K562 (cell line): Measurements from ENCODE around the gene LENG9. TPM values are rescaled to one million over a fixed set of nuclear protein-coding genes. Genes with fewer than 3 reads are reported as not detected.
A peak's percentile ranks its signal among the peaks of the same experiment; 100 is the strongest.

Experiments used
- ESRRB ChIP-seq: fragments of 250-450 bp; sonication (Bioruptor Pico); IDR thresholded peaks from 2 replicates; pipeline ENCODE4 v1.5.0; 2020; ENCODE audit warnings: mild to moderate bottlenecking, moderate library complexity, borderline replicate concordance
- PCBP1 ChIP-seq: fragments of 200-400 bp; formaldehyde crosslinking; IDR thresholded peaks from 2 replicates; pipeline ENCODE4 v1.6.1; 2018; ENCODE audit warnings: mild to moderate bottlenecking, low read depth, low read length; ENCODE audit not compliant: poor library complexity, severe bottlenecking
- PREB ChIP-seq: sonication (generic); formaldehyde crosslinking; IDR thresholded peaks from 2 replicates; pipeline ENCODE4 v1.8.1; 2023; ENCODE audit warnings: mild to moderate bottlenecking, missing genetic modification reagents
- PYGO2 ChIP-seq: fragments of 450-650 bp; IDR thresholded peaks from 2 replicates; pipeline ENCODE4 v1.6.1; 2016; ENCODE audit warnings: mild to moderate bottlenecking, missing genetic modification characterization, moderate library complexity, missing compliant biosample characterization
- TOE1 ChIP-seq, 2 experiments: fragments of 450-650 bp in 1 of 2; sonication (generic) in 1 of 2; formaldehyde crosslinking in 1 of 2; IDR thresholded peaks; 2 replicates each; pipeline versions ENCODE4 v1.7.1 to v1.8.0; 2016 to 2022; ENCODE audit warnings: borderline replicate concordance in 2 of 2, mild to moderate bottlenecking in 2 of 2, antibody characterized with exemption in 1 of 2, inconsistent platforms in 1 of 2, low read depth in 1 of 2, missing genetic modification reagents in 1 of 2, moderate library complexity in 1 of 2
- polyA plus RNA-seq, 8 experiments: library from polyadenylated mRNA; depleted of rRNA in 4 of 8; stranded (reverse) in 5 of 8; unstranded in 3 of 8; fragments of >200 nt; fragmentation: Nextera tagmentation in 2 of 8; fragmentation: Illumina TruSeq in 1 of 8; extraction: Ambion mirVana in 2 of 8; extraction: Trizol in 1 of 8; gene quantifications; 2 replicates each; pipeline versions ENCODE4 v1.2.1 to v1.2.3, GENCODE V29; 2011 to 2014; ENCODE audit warnings: inconsistent platforms in 1 of 8, missing spikeins in 1 of 8
- total RNA-seq, 7 experiments: library from RNA; depleted of rRNA in 6 of 7; stranded (reverse); fragments of >200 nt in 6 of 7; fragmentation: Illumina TruSeq in 2 of 7; extraction: Trizol in 2 of 7; gene quantifications; 2 replicates each; pipeline versions ENCODE4 v1.2.1 to v1.2.3, GENCODE V29; 2011 to 2021; ENCODE audit warnings: low replicate concordance in 1 of 7
- TF ChIP-seq, protein P1 (sequence below): fragments of 250-450 bp; sonication (Bioruptor Pico); IDR thresholded peaks from 2 replicates; pipeline ENCODE4 v1.8.0; 2022; ENCODE audit warnings: inconsistent platforms

Gene LENG9
- total and polyA plus RNA-seq, 9 of the 15 experiments (the other 6 are each of a cell fraction or from before 2014, with no cell fraction given): 0.06 to 0.64 (median 0.33) TPM; not detected in 1

GRCh38 chr19:54465426-54466109, 2.0 kb upstream of the LENG9 start (continued):
- TF ChIP-seq PREB (CRISPR knock-in tag) (no peak), PYGO2 (no peak), PCBP1 (peak; percentile 57), TOE1 (IDR thresholded peaks at IDR 0.05; ENCODE audit: borderline replicate concordance) (no peak), TOE1 (CRISPR knock-in tag; IDR thresholded peaks at IDR 0.05; ENCODE audit: borderline replicate concordance, low read depth) (no peak), ESRRB (CRISPR knock-in tag) (no peak)
- TF ChIP-seq, protein P1, sequence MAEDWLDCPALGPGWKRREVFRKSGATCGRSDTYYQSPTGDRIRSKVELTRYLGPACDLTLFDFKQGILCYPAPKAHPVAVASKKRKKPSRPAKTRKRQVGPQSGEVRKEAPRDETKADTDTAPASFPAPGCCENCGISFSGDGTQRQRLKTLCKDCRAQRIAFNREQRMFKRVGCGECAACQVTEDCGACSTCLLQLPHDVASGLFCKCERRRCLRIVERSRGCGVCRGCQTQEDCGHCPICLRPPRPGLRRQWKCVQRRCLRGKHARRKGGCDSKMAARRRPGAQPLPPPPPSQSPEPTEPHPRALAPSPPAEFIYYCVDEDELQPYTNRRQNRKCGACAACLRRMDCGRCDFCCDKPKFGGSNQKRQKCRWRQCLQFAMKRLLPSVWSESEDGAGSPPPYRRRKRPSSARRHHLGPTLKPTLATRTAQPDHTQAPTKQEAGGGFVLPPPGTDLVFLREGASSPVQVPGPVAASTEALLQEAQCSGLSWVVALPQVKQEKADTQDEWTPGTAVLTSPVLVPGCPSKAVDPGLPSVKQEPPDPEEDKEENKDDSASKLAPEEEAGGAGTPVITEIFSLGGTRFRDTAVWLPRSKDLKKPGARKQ (CRISPR knock-in tag): 0 out of 2 replicates have a peak, but pooled peaks have one; percentile 25
